Inferior parietal cortex (tissue), 1 donor: ENCODE data around the gene LYPLA2.

Experiments used
- DNase-seq: peaks from one replicate; pipeline ENCODE4 v3.0.0-alpha.2; 2016; ENCODE audit errors: extremely low spot score

The LYPLA2 gene

DNA sequence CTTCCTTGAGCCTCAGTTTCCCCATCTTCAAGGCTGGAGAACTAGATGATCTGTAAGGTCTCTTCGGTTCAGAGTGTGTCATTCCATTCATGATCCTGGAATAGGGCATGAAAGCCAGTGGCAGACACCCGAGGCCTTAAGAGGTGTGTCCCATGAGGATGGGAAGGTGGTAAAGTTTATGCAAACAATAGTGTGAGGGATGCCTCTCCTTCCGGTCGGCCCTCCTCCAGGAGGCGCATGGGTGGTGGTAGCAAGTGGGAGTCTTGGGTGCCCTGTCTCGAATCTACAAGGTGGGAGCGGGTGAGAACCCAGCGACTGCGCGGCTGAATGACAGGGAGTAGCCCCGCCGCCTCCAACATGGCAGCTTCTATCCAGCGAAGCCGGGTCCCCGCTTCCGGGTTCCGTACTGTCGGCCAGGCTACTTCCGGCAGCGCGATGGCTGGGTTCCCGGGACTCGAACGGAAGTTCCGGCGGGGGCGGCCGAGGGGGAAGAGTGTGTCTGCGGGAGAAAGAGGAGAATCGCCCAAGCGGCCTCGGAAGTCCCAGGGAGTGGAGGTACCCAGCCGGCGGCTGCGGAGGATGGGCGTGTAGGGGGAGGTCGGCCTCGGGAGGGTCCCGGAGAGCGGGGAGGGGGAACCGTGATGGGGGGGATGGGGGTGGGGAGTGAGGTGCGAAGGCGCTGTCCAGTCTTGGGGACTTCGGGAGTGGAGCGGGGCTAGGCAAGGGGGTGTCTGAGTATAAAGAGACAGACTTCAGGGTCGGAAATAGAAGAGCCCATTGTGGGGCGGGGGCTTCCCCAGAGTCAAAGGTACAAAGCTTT is at the start of gene LYPLA2:
Gene LYPLA2 (plus strand): TSS at position 450 of the 820 bp plus-strand sequence. CDS start 1,538 bp downstream, outside the sequence.
- DNase-seq, result peak; percentile 95

DNA sequence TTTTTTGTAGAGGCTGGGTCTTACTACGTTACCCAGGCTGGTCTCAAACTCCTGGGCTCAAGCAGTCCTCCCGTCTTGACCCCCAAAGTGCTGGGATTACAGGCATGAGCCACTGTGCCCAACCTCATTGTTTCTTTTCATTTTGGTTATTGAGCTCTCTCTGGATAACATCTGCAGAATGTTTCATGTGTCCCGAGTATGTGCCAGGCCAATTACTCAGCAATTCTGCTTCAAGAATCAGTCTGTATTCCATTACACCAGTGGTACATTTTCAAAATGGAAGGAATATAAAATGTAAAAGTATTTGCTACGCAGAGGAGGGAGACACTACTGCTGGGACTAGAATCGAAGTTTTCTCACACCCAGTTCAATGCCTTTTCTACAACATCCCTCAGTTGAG is 49.3 kb upstream of the LYPLA2 start:
- DNase-seq, result no peak

DNA sequence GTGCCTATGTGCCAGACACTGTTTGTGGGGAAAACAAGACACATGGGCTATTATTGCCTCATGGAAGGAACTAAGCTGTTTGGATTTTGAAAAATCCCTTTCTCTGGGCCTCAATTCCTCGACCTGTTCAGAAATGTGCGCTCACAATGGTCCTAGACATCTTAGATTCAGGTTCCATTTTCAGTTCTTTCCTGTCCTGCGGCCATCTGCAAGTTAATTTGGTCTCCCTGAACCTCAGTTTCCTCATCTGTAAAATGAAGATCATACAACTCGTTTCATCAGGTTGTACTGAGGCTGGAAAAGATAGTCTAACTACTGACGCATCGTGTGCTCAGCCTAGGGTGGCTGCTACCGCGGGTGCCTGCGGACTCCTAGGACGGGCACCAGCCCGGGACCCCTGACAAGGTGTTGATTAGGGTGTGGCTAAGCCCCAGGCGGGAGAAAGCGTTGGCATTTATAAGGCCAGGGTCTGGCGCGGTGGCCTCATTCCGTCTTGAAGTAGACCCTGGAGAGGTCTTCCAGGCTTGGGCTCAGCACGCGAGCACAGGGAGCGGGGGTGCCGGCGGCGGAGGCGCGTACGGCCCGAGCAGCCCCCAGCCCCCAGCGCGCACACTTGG is 48.2 kb upstream of the LYPLA2 start:
- no peak for DNase-seq

DNA sequence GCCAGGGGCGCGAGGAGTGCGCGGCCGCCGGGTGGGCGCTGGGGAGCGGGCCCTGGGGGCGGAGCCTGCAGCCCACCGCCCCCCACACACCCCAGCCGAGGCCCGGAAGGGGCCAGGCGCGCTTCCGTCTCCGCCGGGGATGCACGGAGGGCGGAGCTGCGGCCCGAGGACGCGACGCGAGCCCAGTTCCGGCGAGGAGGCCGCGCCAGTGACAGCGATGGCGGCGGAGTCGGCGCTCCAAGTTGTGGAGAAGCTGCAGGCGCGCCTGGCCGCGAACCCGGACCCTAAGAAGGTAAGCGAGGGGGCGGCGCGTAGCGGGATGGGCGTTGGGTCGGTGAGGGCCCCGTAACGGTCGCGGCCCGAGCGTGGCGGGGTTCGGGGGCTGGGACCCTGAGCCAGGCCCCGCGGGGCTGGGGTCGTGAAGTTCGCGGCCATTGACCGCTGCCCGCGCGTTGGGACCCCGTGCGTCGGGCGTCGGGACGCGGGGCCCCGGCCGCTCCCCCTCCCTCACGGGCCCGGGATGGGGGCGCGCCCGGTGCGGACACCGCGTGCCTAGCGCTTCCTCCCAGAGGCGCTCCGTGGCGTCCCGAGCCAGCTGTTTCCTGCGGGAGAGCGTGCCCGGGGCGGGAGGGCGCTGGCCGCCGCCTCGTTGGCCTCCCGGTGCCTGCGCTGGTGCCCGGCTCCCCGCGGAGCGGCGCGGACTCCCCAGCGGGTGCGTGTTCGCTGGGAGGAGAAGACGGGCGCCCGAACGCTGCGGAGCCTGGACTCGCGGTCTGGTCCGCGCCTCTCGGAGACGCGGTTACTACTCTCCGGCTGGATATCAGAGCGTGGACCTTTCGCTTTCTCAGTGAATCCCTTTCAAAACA is 47.4 kb upstream of the LYPLA2 start, which contains the start of gene ELOA:
Gene ELOA (plus strand): TSS at position 185 of the 866 bp plus-strand sequence. CDS start 33 bp downstream, at position 218.
- peak; percentile 70 for DNase-seq

DNA sequence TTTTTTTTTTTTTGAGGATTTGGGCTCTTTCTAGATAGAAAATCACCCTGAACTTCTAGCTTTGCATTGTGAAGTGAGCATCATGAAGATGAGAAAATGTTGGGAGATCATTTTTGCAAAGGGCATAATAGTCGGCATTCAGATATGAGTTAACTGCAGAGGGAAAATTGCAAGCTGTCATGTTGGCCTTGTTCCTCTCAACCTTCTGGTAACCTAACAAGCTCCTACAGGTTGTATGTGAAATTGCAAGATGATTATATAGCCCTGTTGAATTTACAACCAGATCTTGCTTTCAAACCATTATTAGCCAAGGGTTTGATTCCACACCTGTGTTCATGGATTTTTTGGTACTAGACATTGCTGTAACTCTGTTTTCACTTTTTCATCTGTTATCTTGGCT is 45.4 kb upstream of the LYPLA2 start:
- DNase-seq, result no peak

DNA sequence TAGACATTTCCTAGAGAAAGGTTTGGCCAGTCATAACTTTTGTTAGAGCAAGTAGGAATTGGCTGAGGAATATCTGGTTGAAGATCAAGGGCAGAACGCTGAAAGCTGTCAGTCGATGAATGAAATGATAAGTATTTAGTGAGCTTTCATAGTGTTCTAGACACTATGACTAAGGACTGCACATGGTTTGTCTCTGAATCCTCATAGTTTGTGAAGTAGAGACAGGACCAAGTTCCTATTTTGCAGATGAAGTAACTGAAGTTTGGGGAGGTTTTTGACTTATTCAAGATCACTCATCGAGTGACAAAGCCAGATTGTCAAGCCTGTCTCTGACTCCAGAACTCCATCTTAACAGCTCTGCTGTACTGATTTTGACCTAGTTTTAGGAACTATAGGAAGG is 42.9 kb upstream of the LYPLA2 start:
- no peak for DNase-seq

DNA sequence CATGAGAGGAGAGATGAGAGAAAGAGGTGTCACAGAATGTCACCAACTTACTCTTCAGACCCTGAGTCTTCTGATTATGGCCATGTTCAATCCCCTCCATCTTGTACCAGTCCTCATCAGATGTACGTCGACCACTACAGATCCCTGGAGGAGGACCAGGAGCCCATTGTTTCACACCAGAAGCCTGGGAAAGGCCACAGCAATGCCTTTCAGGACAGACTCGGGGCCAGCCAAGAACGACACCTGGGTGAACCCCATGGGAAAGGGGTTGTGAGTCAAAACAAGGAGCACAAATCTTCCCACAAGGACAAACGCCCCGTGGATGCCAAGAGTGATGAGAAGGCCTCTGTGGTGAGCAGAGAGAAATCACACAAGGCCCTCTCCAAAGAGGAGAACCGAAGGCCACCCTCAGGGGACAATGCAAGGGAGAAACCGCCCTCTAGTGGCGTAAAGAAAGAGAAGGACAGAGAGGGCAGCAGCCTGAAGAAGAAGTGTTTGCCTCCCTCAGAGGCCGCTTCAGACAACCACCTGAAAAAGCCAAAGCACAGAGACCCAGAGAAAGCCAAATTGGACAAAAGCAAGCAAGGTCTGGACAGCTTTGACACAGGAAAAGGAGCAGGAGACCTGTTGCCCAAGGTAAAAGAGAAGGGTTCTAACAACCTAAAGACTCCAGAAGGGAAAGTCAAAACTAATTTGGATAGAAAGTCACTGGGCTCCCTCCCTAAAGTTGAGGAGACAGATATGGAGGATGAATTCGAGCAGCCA is 39.7 kb upstream of the LYPLA2 start:
- DNase-seq, result no peak

DNA sequence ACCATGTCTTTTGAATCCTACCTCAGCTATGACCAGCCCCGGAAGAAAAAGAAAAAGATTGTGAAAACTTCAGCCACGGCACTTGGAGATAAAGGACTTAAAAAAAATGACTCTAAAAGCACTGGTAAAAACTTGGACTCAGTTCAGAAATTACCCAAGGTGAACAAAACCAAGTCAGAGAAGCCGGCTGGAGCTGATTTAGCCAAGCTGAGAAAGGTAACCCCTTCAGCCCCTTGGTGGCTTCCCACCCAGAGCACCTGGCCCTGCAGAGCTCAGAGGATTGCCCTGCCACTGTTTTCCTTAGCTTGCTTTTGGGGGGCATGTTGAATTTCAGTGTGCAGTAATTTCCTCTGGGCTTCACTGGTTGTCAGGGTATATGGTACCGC is 39.1 kb upstream of the LYPLA2 start:
- no peak for DNase-seq

DNA sequence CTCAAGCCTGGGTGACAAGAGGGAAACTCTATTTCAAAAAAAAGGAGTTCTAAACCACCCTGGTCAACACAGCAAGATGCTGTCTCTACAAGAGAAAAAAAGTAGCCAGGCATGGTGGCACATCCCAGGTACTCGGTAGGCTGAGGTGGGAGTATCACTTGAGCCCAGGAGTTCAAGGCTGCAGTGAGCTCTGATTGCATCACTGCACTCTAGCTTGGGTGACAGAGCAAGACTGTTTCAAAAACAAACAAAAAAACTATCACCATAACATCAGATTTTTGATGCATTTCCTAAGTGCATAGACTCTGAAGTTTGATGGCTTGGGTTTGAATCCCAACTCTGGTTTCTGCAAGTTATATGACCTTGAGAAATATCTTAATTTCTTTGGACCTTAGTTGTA is 38.0 kb upstream of the LYPLA2 start:
- DNase-seq, result no peak

DNA sequence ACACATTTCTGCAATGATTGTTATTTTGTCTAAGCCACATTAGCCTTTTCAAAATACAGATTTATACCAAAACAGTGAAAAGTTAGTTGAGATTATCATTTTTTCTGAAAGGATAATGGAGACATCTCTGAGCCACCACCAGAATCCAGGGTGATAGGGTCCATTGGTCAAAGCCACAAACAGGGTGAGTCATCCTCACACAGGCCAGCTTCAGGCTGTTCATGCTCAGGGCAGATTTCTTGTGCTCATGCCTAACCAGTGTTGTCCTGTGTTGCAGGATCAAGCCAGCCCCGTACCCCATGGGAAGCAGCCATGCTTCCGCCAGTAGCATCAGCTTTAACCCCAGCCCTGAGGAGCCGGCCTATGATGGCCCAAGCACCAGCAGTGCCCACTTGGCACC is 34.3 kb upstream of the LYPLA2 start:
- no peak for DNase-seq

DNA sequence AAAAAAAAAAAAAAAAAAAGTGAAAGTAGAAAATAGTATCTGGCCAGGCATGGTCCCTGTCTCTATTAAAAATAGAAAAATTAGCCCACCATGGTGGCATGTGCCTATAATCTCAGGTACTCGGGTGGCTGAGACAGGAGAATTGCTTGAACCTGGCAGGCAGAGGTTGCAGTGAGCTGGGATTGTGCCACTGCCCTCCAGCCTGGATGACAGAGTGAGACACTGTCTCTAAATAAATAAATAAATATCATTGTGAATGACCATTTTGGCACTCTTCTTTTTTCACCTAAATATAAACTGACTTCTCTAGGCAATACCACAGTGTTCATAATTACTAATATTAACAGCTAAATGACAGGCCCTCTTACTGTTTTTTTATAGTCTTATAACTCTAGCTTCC is 33.1 kb upstream of the LYPLA2 start:
- DNase-seq, result no peak

DNA sequence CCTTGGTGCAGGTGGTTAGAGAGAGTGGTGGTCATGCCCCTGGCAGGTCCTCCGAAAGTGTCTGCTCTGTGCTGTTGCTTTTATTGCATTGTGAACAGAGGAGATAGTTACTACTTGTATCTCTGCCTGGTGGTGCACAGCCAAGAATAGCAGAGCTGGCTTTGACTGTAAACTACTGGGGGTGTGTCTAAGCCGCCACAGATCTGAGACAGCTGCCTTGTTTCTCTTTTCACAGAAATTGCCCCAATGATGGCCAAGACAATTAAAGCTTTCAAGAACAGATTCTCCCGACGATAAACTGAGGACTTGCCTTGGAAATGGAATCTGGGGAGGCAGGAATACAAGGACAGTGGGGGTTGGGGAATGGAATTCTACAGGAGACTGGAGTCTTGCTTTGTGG is 31.7 kb upstream of the LYPLA2 start:
- DNase-seq, result peak; percentile 68

DNA sequence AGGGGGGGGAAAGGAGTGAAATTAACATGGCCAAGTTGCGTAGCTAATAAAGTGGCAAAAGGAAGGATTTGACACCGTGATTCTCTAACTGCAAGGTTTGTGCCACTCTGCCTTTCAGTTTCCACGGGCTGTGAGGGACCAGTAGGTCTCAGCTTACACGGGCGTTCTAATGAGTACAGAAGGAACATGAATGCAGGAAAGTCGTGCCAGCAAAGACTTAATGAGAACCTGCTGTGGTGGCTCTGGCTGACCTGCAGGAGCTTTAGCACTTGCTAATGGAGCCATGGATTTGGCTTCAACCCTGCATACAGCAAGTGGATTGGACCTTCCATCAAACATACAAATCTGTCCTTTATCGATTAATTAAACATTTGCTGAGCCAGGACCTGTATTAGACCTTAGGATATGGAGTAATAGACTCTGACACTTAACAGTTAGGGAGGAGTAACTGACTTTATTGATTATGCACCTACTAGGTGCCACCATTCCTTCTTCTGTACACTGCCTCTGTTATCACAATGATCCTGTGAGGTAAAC is 27.8 kb upstream of the LYPLA2 start:
- no peak for DNase-seq

DNA sequence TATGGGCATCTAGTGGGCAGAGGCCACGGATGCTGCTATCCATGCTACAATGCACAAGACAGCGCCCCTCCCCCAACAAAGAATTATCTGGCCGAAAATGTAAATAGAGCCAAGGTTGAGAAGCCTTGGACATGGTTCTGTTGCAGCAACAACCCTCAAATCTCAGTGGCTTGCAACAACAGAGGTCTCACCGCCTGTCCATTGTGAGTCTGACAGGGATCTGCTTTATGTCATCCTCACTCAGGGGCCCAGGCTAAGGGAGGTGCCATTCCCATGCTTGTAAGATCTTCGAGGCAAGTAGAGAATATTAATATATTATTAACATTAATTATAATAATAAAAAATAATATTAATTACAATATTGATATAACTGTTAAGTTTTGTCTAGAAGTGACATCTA is 22.2 kb upstream of the LYPLA2 start:
- no peak for DNase-seq

DNA sequence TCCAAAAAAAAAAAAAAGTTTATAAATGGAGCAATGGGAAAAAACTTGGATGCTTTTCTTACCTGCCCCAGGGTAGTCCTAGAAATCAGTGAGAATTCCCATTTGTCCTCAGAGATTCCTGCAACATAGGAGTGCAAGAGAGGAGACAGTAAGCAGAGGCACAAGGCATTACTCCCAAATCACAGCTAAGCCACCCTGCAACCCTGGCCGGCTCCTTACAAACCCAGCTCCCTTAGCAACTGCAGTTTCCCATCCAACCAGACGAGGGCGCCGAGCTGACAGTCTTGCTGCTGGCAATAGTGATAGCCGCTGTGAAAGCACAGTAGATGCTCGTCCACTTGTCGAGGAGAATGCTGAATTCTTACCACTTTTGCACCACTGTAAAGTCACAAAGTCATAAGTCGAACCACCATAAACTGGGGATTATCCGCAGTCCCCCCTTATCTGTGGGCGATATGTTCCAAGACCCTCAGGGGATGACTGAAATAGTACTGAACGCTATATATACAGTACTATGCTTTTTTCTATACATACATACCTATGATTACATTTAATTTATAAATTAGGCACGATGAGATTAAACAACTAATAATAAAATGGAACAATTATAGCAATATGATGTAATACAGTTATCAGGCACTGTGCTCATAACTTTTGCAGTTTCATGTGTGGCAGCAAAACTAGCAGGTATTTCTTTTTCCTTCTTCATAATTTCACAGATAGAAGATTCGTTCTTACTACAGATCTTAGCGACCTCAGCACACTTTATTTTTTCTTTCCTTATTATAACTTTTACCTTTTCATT is 18.7 kb upstream of the LYPLA2 start:
- peak; percentile 92 for DNase-seq

DNA sequence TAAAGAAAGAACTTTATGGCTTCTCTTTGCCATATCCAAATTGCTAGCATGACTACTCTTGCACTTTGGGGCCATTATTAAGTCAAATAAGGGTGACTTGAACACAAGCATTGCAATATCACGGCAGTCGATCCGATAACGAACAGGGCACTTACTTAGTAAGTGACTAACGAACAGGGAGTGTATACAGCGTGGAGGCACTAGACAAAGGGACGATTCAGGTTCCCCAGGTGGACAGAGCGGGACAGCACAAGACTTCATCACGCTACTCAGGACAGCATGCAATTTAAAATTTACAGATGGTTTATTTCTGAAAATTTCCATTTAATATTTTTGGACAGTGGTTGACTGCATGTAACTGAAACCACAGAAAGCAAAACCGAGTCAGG is 18.1 kb upstream of the LYPLA2 start:
- DNase-seq, result no peak

DNA sequence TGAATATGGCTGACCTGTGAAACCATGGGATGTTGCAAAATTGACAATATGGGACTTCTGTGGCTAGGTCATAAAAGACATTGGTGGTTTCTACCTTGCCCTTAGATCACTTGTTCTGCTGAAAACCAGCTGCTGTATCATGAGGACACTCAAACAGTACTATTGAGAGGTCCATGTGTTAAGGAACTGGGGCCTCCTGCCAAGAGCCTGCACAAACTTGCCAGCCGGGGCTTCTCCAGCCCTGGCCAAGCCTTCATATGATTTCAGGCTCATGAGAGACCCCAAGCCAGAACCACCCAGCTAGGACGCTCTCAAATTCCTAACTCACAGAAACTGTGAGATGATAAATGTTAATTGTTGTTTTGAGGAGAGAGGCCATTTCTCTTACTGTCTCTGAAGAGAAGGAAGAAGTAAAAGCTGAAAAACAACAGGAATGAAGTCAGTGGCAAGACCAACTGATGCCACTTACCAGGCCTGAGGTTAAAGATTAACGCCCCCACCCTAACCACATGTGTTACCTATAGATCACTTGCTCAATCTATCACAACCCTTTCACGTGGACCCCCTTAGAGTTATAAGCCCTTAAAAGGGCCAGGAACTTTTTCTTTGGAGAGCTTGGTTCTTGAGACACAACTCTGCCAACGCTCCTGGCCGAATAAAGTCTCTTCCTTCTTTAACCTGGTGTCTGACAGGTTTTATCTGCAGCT is 16.6 kb upstream of the LYPLA2 start:
- DNase-seq, result no peak

DNA sequence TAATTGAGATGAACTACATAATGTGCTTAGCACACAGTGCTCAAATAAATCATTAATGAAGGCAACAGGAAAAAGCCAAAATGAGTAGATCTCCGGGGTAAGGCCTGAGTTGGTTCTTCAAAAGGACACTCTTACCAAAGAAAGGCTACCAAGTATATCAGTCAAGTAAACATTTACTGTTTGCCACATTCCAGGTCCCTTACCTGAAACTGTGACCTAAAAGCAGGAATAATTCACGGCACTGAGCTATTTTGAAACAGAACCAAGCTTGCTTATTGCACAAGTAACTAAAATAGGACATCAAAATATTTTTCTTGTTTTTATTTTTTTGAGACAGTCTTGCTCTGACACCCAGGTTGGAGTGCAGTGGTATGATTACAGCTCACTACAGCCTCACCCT is 14.7 kb upstream of the LYPLA2 start:
- DNase-seq, result no peak

DNA sequence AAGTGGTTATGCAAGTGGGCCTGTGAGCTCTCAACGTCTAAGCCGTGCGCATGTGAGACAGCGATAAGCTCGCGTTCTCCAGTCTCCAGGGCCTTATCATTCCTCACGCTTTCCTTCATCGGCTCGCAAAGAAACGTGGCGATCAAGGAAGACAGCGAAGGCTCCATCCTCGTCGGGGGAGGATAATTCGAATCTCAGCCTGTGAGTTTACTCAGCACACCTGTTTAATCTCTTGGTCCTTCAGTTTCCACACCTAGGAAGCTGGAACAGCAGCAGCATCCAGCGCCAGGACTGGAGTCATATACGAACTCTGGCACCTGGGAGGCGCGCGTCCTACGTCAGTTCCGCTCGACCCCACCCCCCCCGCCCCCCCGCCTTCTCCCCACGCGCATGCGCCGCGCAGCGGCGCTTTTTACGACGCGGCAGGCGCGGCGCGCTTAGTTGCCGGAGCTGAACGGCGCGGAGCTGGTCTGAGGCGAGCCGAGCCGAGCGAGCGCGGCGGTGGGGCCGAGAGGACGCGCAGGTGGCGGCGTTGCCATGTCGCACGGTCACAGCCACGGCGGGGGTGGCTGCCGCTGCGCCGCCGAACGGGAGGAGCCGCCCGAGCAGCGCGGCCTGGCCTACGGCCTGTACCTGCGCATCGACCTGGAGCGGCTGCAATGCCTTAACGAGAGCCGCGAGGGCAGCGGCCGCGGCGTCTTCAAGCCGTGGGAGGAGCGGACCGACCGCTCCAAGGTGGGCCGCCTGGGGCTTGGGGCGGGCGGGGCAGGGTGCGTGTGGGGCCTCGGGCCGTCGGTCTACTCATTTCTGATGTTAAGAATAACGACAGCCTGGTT is 12.7 kb upstream of the LYPLA2 start, which contains the start of gene PITHD1:
Gene PITHD1 (plus strand): TSS at position 440 of the 836 bp plus-strand sequence. CDS start 98 bp downstream, at position 538.
- DNase-seq, result peak; percentile 86
